Parathyroid adenoma (tissue), 2 donors: ENCODE measurements around the gene MNT.

Experiments
- H2AFZ ChIP-seq: fragments of 300-600 bp; sonication (generic); one replicate; pipeline ENCODE4 v1.7.0; 2017; ENCODE audit warnings: antibody characterized with exemption, mild to moderate bottlenecking
- H3K27ac ChIP-seq: fragments of 300-600 bp; sonication (generic); one replicate; pipeline ENCODE4 v1.7.0; 2017
- H3K27me3 ChIP-seq: fragments of 300-600 bp; sonication (generic); one replicate; pipeline ENCODE4 v1.7.0; 2017; ENCODE audit warnings: low read length; ENCODE audit not compliant: control insufficient read depth, insufficient read depth
- H3K36me3 ChIP-seq: fragments of 300-600 bp; sonication (generic); one replicate; pipeline ENCODE4 v1.7.0; 2017; ENCODE audit warnings: low read length; ENCODE audit not compliant: control insufficient read depth, insufficient read depth
- H3K4me1 ChIP-seq: fragments of 300-600 bp; sonication (generic); one replicate; pipeline ENCODE4 v1.7.0; 2017; ENCODE audit warnings: control low read depth
- H3K4me2 ChIP-seq: fragments of 300-600 bp; sonication (generic); one replicate; pipeline ENCODE4 v1.7.0; 2017; ENCODE audit warnings: low read length
- H3K4me3 ChIP-seq: fragments of 300-600 bp; sonication (generic); one replicate; pipeline ENCODE4 v1.7.0; 2017; ENCODE audit warnings: low read depth, low read length
- H3K79me2 ChIP-seq: fragments of 300-600 bp; sonication (generic); one replicate; pipeline ENCODE4 v1.7.0; 2017; ENCODE audit warnings: control low read depth
- H3K9ac ChIP-seq: fragments of 300-600 bp; sonication (generic); one replicate; pipeline ENCODE4 v1.7.0; 2017; ENCODE audit warnings: mild to moderate bottlenecking
- H3K9me3 ChIP-seq: fragments of 300-600 bp; sonication (generic); one replicate; pipeline ENCODE4 v1.7.0; 2017; ENCODE audit warnings: low read length; ENCODE audit not compliant: control insufficient read depth
- CTCF ChIP-seq: fragments of 300-600 bp; sonication (generic); IDR thresholded peaks from one replicate; pipeline ENCODE4 v1.7.0; 2017; ENCODE audit warnings: antibody characterized with exemption, mild to moderate bottlenecking
- donor health status: primary hyperparathyroidism.

MNT gene

GRCh38 chr17:2418572-2418971 lies 17.7 kb upstream of the MNT start:
- H3K27ac ChIP-seq = no peak overlapping the region
- peaks cover 5% of the 10 kb centered on the region for H3K79me2 ChIP-seq
- no peaks in the 10 kb centered on the region for H3K9me3 ChIP-seq

GRCh38 chr17:2416010-2416734 lies 15.3 kb upstream of the MNT start:
- Histone ChIP-seq H3K27ac (no peak overlapping the region), H3K9ac (no peak overlapping the region), H3K4me3 (no peak overlapping the region), H3K79me2 (peaks cover 5% of the 10 kb centered on the region), H3K4me2 (no peak overlapping the region), H3K4me1 (no peaks in the 10 kb centered on the region), H3K27me3 (no peaks in the 10 kb centered on the region), H3K9me3 (no peaks in the 10 kb centered on the region), H2AFZ (no peak overlapping the region), H3K36me3 (no peaks in the 10 kb centered on the region)
- peak; percentile 97 for TF ChIP-seq CTCF

More at GRCh38 chr17:2418572-2418971, 17.7 kb upstream of the MNT start:
- no peaks in the 10 kb centered on the region for H3K4me1 ChIP-seq
- no peak overlapping the region for H2AFZ ChIP-seq
- H3K4me2 ChIP-seq = no peak overlapping the region
- no peaks in the 10 kb centered on the region for H3K27me3 ChIP-seq
- H3K36me3 ChIP-seq = no peaks in the 10 kb centered on the region
- H3K9ac ChIP-seq = no peak overlapping the region
- H3K4me3 ChIP-seq = no peak overlapping the region
- TF ChIP-seq CTCF = no peak

DNA sequence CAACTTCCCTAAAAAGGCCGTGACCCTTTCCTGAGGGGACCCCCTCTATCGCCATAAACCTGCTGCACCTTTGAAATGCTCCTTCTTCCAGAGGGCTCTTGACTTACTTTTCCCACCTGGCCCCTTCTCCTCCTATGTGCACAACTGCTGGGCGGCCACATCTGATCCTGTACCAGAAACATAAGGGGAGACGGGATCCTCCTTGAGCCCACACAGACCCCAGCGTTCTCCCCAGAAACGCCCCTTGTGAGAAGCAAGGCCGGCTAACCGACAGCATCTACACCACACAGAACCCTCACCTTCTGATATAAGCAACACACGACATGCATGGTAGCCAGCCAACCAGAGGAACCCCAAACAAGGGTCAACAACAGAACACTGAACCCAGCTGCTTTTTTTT lies 14.2 kb upstream of the MNT start:
- H3K4me3 ChIP-seq = no peak overlapping the region
- H3K4me1 ChIP-seq = no peaks in the 10 kb centered on the region
- H2AFZ ChIP-seq = no peak overlapping the region
- H3K27ac ChIP-seq = no peak overlapping the region
- H3K4me2 ChIP-seq = no peak overlapping the region
- H3K79me2 ChIP-seq = peaks cover 5% of the 10 kb centered on the region
- H3K9me3 ChIP-seq = no peaks in the 10 kb centered on the region
- no peak for TF ChIP-seq CTCF
- no peak overlapping the region for H3K9ac ChIP-seq
- H3K27me3 ChIP-seq = no peaks in the 10 kb centered on the region
- H3K36me3 ChIP-seq = no peaks in the 10 kb centered on the region

GRCh38 chr17:2414446-2415064 lies 13.7 kb upstream of the MNT start:
- Histone ChIP-seq H3K79me2 (peaks cover 5% of the 10 kb centered on the region), H3K9ac (no peak overlapping the region), H3K36me3 (no peaks in the 10 kb centered on the region), H3K9me3 (no peaks in the 10 kb centered on the region), H3K4me2 (no peak overlapping the region), H3K27ac (no peak overlapping the region), H3K4me3 (no peak overlapping the region), H3K27me3 (no peaks in the 10 kb centered on the region), H3K4me1 (no peaks in the 10 kb centered on the region), H2AFZ (no peak overlapping the region)
- no peak for TF ChIP-seq CTCF
